ENCODE data around the gene MCAM. TPM values are rescaled to one million over a fixed set of nuclear protein-coding genes. Genes with fewer than 3 reads are reported as not detected.

MCAM gene
- total and polyA plus RNA-seq, 10 of the 15 experiments (the other 5 are each of a cell fraction or from before 2014, with no cell fraction given): 3.1 to 19.7 (median 9.3) TPM

- TF ChIP-seq RAD21 (IDR thresholded peaks at IDR 0.05; ENCODE audit: insufficient read depth, low read depth, low read length) (peak; percentile 79), RELA (IDR thresholded peaks at IDR 0.05; ENCODE audit: borderline replicate concordance, partially characterized antibody) (peak; percentile 10), CTCF (IDR thresholded peaks at IDR 0.05 in 2 of 3, conservative IDR thresholded peaks at IDR 0.05 in 1 of 3; ENCODE audit: control insufficient read depth in 2 of 3, extremely low read depth in 1 of 3, insufficient read depth in 1 of 3, low read depth in 3 of 3, low read length in 3 of 3) (peak; percentile 73 to 86 (median 82)), FOXM1 (IDR thresholded peaks at IDR 0.05; ENCODE audit: low read depth, low read length) (0 out of 2 replicates have a peak, but pooled peaks have one; percentile 19), POLR2AphosphoS5 (IDR thresholded peaks at IDR 0.05; ENCODE audit: low read length) (no peak), RUNX3 (IDR thresholded peaks at IDR 0.05; ENCODE audit: low read length) (peak; percentile 32; the same call in 1 of the 2 replicates), KLF5 (IDR thresholded peaks at IDR 0.05; ENCODE audit: partially characterized antibody) (no peak), MYC (IDR thresholded peaks at IDR 0.05; ENCODE audit: insufficient read depth, insufficient read length, insufficient replicate concordance, low read length, severe bottlenecking) (no peak), SMC3 (IDR thresholded peaks at IDR 0.05; ENCODE audit: borderline replicate concordance, low read length) (peak; percentile 66), EZH2 (IDR thresholded peaks at IDR 0.05; ENCODE audit: borderline replicate concordance, control insufficient read depth, low read depth, low read length) (no peak), E2F4 (IDR thresholded peaks at IDR 0.05; ENCODE audit: low read depth, low read length) (no peak), RCOR1 (conservative IDR thresholded peaks at IDR 0.05; ENCODE audit: low read depth, low read length) (0 out of 2 replicates have a peak, but pooled peaks have one; percentile 63), POU2F2 (IDR thresholded peaks at IDR 0.05; ENCODE audit: borderline replicate concordance, low read depth, low read length) (0 out of 3 replicates have a peak, but pooled peaks have one; percentile 29), RB1 (IDR thresholded peaks at IDR 0.05; ENCODE audit: borderline replicate concordance) (peak; percentile 31; the same call in 1 of the 2 replicates), NBN (IDR thresholded peaks at IDR 0.05) (0 out of 2 replicates have a peak, but pooled peaks have one; percentile 43)
Measured at GRCh38 chr11:119323532-119324033, 6.7 kb upstream of the MCAM start (continued).

Data from GM12878 (cell line).